ENCODE measurements around the gene SLC25A30. TPM values are rescaled to one million over a fixed set of nuclear protein-coding genes. Genes with fewer than 3 reads are reported as not detected.
"Not testable (repeated sequence)": the region's sequence is repeated elsewhere in the genome, so short reads cannot be mapped to it uniquely, and the experiment has no call there.

The SLC25A30 gene
- total RNA-seq, 1 experiment from 2014 or later = 3.8 TPM

DNA sequence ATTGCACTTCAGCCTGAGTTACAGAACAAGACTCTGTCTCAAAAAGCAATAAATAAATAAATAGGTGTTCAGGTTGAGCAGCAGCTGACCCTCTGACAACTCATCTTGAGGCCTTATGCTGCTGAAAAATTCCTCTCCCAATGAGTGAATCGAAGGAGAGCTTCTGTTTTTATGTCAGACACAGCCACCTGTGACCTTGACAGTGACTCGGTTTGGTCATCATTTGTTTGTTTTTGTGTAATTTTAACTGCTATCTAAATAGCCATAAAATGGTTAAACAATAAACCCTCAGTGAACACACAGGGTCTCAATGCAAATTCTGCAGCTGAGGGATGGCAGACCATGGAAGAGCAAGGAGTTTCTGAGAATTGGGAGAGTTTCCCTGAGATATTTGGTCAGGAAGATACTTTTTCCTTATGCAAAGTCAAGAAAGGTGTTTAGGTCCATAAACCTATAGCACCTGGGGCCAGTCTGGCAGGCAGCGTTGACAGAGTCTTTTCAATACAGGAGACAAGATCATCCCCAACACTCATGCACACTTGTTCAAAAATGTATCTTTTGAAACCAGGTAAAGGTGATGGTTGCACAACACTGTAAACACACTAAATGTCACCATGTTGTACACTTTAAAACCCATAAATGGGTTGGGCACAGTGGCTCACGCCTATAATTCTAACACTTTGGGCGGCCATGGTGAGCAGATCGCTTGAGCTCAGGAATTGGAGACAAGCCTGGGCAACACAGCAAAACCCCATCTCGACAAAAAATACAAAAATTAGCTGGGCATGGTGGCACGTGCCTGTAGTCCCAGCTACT lies 16.6 kb upstream of the SLC25A30 start:
- no peak for DNase-seq (ENCODE audit: low spot score)
- in situ Hi-C loops (cut with HindIII; ENCODE audit: low sequenced_read_pairs) = no loop called here

- DNase-seq (ENCODE audit: low spot score) = no peak
- in situ Hi-C loops (cut with HindIII; ENCODE audit: low sequenced_read_pairs) = no loop called here
These were observed 15.2 kb upstream of the SLC25A30 start for GRCh38 chr13:45433381-45433790.

DNA sequence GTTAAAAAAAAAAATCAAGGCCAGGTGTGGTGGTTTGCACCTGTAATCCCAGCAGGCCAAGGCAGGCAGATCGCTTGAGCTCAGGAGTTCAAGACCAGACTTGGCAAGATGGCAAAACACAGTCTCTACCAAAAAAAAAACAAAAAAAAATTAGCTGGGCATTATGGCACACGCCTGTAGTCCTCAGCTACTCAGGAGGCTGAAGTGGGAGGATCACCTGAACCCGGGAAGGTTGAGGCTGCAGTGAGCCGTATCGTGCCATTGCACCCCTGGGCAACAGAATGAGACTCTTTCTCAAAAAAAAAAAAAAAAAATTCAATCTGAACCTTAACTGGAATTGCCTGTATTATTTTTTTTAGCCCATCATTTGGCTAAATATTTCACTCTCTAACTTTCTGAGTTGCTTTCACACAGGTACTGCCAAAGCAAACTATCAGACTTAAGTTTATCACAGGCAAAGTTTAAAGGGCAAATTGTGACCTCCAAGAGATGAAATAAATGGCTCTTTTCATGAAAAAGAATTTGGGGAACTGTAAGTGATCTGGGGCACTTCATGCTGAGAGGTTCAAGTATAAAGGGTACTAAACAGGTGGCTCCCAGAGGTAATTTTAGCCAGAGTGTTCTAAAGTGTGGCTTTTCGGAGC lies 14.7 kb upstream of the SLC25A30 start:
- no peak for DNase-seq (ENCODE audit: low spot score)
- in situ Hi-C loops (cut with HindIII; ENCODE audit: low sequenced_read_pairs) = no loop called here

DNA sequence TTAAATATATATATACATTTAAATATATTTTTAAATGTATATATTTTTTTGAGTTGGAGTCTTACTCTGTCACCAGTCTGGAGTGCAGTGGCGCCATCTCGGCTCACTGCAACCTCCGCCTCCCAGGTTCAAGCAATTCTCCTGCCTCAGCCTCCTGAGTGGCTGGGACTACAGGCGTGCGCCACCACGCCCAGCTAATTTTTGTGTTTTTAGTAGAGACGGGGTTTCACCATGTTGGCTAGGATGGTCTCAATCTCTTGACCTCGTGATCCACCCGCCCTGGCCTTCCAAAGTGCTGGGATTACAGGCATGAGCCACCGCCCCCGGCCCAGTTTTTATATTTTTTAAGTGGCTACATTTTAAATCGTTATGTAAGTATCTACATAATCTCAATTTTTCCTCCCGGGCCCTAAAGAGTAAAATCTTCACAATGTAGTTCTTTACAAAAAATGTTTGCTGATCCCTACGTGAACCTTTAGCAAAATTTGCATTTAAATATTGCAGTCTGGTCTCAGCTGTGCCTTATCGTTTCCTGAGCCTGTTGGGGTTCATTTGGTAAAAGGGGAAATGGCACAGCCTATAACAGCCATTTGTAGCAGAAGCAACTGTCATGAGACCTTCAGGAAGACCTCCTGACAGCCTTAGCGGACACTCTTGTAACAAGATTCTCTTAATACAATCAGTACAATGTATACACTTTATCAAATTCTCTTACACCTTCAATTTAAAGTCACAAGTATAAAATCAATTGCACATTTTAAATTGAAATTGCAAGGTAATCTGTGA lies 8.1 kb upstream of the SLC25A30 start:
- DNase-seq (ENCODE audit: low spot score); in situ Hi-C loops (cut with HindIII; ENCODE audit: low sequenced_read_pairs): not testable (repeated sequence)

DNA sequence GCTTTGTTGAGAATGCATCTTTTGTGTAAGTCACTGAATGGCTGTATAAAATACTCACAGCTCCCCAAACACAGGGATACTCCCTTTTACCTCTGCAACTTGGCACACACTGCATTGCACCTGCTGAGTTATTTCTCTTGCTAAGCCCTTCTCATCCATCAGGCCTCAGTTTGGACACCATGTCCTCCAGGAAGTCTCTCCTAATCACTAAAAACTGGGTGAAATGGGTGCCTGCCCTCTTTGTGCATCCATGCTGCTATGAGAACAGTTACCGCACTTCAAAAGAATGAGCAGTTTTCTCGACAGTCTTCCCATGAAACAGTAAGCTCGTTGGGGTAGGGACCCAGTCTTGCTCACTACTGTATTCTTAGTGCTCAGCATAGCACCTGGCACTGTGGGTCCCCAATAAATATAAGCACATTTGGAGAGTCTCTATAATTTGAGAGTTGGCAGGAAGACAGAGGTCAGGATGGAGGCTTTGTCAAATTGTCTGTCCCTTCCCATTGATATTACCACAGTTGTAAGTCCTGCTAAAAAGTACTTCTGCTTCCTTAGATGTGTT lies 4.6 kb upstream of the SLC25A30 start:
- in situ Hi-C loops (cut with HindIII; ENCODE audit: low sequenced_read_pairs) = no loop called here

DNA sequence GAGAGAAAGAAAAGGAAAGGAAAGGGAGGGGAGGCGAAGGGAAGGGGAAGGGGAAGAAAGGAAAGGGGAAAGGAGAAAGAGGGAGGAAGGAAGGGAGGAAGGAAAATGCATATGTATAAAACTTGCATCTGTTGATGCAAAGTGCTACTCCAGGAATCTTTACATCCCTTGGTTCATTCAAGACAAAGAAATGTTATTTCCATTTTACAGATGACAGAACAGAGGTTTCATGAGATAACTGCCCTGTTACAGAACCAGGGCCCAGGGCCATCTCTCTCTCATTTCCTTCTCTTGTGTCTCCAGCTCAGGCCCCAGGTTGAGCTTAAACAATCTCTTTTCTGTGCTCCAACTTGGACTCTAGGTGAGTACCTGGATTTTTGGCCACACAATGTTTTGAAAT lies 1.8 kb upstream of the SLC25A30 start:
- DNase-seq (ENCODE audit: low spot score) = no peak
- in situ Hi-C loops (cut with HindIII; ENCODE audit: low sequenced_read_pairs) = no loop called here

More for the DNA sequence above, 4.6 kb upstream of the SLC25A30 start:
- no peak for DNase-seq (ENCODE audit: low spot score)

GRCh38 chr13:45419389-45419788 lies 1.2 kb upstream of the SLC25A30 start:
- DNase-seq (ENCODE audit: low spot score); in situ Hi-C loops (cut with HindIII; ENCODE audit: low sequenced_read_pairs): not testable (repeated sequence)

DNA sequence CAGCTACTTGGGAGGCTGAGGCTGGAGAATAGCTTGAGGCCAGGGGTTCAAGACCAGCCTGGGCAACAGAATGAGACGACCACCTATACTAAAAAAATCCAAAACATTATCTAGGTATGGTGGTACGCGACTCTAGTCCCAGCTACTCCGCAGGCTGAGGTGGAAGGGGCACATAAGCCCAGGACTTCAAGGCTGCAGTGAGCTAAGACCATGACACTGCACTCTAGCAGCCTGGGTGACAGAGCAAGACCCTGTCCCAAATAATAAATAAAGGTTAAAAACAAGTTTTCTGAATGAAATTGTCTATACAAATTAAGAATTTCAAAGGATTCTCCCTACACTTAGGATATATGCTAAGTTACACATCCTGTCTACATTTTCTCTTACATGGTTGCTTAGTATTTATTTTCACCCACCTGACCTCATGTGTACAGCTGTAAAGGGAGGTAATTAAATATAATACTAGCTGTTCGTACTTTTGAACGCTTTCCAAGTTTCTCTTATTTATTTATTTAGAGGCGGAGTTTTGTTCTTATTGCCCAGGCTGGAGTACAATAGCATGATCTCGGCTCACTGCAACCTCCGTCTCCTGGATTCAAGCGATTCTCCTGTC lies 1.6 kb downstream of the SLC25A30 start:
- in situ Hi-C loops (cut with HindIII; ENCODE audit: low sequenced_read_pairs) = no loop called here
- DNase-seq (ENCODE audit: low spot score) = no peak

DNA sequence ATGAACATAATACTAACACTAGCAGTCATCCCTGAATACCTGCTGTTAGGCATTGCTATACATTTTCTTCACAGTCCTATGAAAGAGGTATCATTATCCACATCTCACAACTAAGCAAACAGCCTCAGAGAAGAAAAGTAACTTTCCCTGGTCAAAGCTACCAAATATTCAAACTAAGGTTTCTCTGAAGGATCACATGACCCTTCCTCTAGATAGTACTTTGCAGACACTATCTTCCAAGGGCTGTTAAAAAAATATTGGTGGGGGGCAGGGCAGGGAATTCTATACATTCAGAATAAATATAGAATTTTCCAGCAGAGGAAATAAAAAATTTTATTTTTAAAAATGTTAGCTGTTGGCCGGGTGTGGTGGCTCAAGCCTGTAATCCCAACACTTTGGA lies 3.1 kb downstream of the SLC25A30 start:
- in situ Hi-C loops (cut with HindIII; ENCODE audit: low sequenced_read_pairs) = no loop called here
- DNase-seq (ENCODE audit: low spot score) = no peak

- in situ Hi-C loops (cut with HindIII; ENCODE audit: low sequenced_read_pairs) = no loop called here
- DNase-seq (ENCODE audit: low spot score) = no peak
These were observed 4.3 kb downstream of the SLC25A30 start for GRCh38 chr13:45413826-45414307.

GRCh38 chr13:45412274-45413049 lies 5.7 kb downstream of the SLC25A30 start:
- in situ Hi-C loops (cut with HindIII; ENCODE audit: low sequenced_read_pairs) = no loop called here
- DNase-seq (ENCODE audit: low spot score) = no peak

- in situ Hi-C loops (cut with HindIII; ENCODE audit: low sequenced_read_pairs) = no loop called here
- DNase-seq (ENCODE audit: low spot score) = no peak
These were observed 6.5 kb downstream of the SLC25A30 start for GRCh38 chr13:45411631-45412030.

GRCh38 chr13:45411221-45411620 lies 7.0 kb downstream of the SLC25A30 start:
- in situ Hi-C loops (cut with HindIII; ENCODE audit: low sequenced_read_pairs) = no loop called here
- DNase-seq (ENCODE audit: low spot score) = no peak

GRCh38 chr13:45410466-45410865 lies 7.7 kb downstream of the SLC25A30 start:
- in situ Hi-C loops (cut with HindIII; ENCODE audit: low sequenced_read_pairs) = no loop called here
- DNase-seq (ENCODE audit: low spot score) = no peak

- no peak for DNase-seq (ENCODE audit: low spot score)
- in situ Hi-C loops (cut with HindIII; ENCODE audit: low sequenced_read_pairs) = no loop called here
These were observed 8.2 kb downstream of the SLC25A30 start for GRCh38 chr13:45410001-45410400.

GRCh38 chr13:45406421-45406820 lies 11.8 kb downstream of the SLC25A30 start:
- no peak for DNase-seq (ENCODE audit: low spot score)
- in situ Hi-C loops (cut with HindIII; ENCODE audit: low sequenced_read_pairs) = no loop called here

DNA sequence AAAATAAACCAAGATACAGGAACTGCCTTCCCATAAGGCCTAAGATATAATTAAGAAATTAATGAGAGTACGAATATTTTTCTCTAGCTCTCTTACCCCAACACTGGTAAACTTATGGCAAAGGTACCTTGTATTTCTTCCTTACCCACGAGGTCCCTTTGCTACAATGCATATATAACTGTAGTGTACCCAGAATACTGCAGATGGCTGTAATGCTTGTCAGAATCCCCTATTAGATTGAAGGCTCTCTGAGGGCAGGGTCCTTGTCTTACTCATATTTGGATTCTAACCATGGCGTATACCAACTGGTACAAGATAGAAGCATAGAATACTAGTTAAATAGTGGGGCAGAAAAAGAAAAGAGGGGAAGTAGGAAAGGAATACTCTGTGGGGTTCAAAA lies 15.1 kb downstream of the SLC25A30 start:
- no peak for DNase-seq (ENCODE audit: low spot score)
- in situ Hi-C loops (cut with HindIII; ENCODE audit: low sequenced_read_pairs) = no loop called here

DNA sequence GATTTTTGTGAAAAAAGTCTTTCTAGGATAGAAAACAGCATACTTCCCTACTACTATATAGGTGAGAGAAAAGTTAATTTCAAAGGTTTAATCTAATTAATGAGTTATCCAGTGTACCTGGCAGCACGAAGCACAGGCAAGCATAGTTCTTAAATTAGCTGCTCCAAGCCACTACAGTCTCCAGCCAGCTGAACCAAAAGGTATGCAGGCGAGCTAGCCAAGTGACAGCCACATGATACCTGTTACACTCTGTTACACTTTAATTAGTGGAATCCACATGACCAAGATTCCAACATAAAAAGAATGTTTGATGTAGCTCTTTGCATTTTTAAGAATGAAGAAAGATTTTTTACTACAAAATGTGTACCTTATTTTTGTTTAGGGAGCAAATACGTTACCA lies 15.5 kb downstream of the SLC25A30 start:
- no peak for DNase-seq (ENCODE audit: low spot score)
- in situ Hi-C loops (cut with HindIII; ENCODE audit: low sequenced_read_pairs) = no loop called here

Measured in G401 (cell line).